Measurements from ENCODE around the gene SH2D5.

The SH2D5 gene

DNA sequence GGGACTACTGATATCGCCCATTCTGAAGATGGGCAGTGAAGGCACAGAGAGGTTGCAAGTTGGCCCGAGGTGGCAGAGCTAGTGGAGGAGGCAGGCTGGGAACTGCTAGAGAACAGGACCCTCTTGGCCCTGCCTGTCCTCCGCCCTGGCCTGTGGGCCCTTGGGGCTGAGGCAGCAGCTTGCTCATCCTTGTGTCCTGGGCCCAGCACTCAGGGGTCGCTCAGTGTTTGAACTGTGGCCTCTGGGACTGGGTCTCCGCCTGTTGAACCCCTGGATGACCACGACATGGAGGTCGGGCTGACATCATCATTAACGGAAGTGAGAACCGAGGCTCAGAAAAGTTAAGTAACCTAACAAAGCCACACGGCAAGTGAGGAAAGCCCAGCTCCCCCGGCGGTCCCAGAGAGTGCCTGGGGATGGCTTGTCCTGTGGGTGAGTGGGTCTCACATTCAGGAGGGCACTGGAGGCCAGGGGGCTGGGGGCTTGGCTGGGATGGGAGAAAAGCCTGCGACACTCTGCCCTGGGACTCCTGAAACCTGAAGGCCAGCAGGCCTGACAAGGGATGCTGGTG, 48.4 kb downstream of the SH2D5 start:
- DNase-seq (no peak), ATAC-seq (ENCODE audit: insufficient read depth, low read depth) (no peak)
- H3K4me3 ChIP-seq (ENCODE audit: low read depth in 1 of 2, low read length in 2 of 2), result no peak overlapping the region
- H3K27ac ChIP-seq (ENCODE audit: low read length), result no peak overlapping the region
- no peak overlapping the region for H3K9ac ChIP-seq (ENCODE audit: low read depth, low read length)
- no peak for TF ChIP-seq EZH2 (IDR thresholded peaks at IDR 0.05; ENCODE audit: borderline replicate concordance, low read depth, low read length, severe bottlenecking)
- TF ChIP-seq, protein P1, sequence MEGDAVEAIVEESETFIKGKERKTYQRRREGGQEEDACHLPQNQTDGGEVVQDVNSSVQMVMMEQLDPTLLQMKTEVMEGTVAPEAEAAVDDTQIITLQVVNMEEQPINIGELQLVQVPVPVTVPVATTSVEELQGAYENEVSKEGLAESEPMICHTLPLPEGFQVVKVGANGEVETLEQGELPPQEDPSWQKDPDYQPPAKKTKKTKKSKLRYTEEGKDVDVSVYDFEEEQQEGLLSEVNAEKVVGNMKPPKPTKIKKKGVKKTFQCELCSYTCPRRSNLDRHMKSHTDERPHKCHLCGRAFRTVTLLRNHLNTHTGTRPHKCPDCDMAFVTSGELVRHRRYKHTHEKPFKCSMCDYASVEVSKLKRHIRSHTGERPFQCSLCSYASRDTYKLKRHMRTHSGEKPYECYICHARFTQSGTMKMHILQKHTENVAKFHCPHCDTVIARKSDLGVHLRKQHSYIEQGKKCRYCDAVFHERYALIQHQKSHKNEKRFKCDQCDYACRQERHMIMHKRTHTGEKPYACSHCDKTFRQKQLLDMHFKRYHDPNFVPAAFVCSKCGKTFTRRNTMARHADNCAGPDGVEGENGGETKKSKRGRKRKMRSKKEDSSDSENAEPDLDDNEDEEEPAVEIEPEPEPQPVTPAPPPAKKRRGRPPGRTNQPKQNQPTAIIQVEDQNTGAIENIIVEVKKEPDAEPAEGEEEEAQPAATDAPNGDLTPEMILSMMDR (IDR thresholded peaks at IDR 0.05; ENCODE audit: borderline replicate concordance, extremely low read depth, low read length, poor library complexity, severe bottlenecking), result no peak
- H4K20me1 ChIP-seq (ENCODE audit: insufficient read depth, low read length), result no peaks in the 10 kb centered on the region
- no peaks in the 10 kb centered on the region for H3K27me3 ChIP-seq (ENCODE audit: insufficient read depth, low read length, poor library complexity)
- H3K79me2 ChIP-seq (ENCODE audit: insufficient read depth, low read length), result no peaks in the 10 kb centered on the region
- H3K36me3 ChIP-seq (ENCODE audit: insufficient read depth, low read length), result no peaks in the 10 kb centered on the region
- no peaks in the 10 kb centered on the region for H3K9me3 ChIP-seq (ENCODE audit: insufficient read depth, low read length, severe bottlenecking)
- no peaks in the 10 kb centered on the region for H3K4me1 ChIP-seq (ENCODE audit: insufficient read depth, low read length)
- no peak overlapping the region for H2AFZ ChIP-seq (ENCODE audit: low read depth, low read length)
- H3K4me2 ChIP-seq (ENCODE audit: insufficient read depth, low read length), result no peak overlapping the region

DNA sequence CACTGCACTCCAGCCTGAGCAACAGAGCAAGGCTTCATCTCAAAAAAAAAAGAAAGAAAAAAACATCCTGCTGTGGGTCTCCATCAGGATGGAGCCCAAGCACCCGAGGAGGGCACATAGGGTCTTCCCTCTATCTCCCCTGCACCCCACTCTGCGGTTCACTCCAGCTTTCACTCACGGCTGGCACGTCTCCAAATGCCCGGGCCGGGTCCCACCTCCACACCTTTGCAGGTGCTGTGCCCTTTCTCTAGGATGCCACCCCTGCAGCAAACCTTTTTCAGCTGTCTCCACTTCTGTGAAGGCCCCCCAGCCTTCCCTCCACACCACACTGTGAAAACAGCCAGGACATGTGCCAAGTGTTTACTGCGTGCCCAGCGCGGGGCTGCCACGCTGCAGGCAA, 48.9 kb downstream of the SH2D5 start:
- TF ChIP-seq, protein P1 (IDR thresholded peaks at IDR 0.05; ENCODE audit: borderline replicate concordance, extremely low read depth, low read length, poor library complexity, severe bottlenecking), result no peak
- no peak for TF ChIP-seq EZH2 (IDR thresholded peaks at IDR 0.05; ENCODE audit: borderline replicate concordance, low read depth, low read length, severe bottlenecking)
- no peak for ATAC-seq (ENCODE audit: insufficient read depth, low read depth)
- no peak overlapping the region for H3K27ac ChIP-seq (ENCODE audit: low read length)

DNA sequence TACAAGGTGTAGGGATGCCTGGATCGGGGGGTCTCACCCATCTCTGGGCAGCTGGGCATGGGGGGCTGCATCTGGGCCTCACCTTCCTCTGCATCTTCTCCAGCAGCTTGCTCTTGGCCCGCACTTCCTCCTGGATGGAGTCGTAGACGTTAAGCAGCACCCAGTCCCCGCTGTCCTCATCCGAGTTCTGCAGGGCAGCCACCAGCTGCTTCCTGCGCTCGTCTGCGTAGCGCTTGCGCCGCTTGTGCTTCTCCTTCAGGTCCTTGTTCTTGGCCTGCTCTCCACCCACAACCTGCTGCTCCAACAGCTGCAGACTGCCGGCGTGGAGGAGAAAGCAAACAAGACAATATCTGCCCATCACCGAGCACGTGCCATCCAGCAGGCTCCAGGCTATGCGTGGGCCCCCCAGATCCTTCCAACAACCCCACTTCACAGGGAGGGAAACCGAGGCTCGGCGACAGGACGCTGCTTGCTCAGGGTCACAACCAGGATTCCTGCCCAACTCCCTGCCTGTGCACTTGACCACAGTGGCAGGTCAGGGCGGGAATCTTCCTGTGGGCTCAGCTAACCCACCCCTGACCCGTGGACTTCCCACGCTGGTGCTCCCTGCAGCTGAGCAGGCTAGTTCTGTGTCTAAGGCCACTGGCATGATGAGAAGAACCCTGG, 49.8 kb downstream of the SH2D5 start:
- TF ChIP-seq EZH2 (IDR thresholded peaks at IDR 0.05; ENCODE audit: borderline replicate concordance, low read depth, low read length, severe bottlenecking), result no peak
- TF ChIP-seq, protein P1 (IDR thresholded peaks at IDR 0.05; ENCODE audit: borderline replicate concordance, extremely low read depth, low read length, poor library complexity, severe bottlenecking), result no peak
- no peaks in the 10 kb centered on the region for H3K4me1 ChIP-seq (ENCODE audit: insufficient read depth, low read length)
- no peak for ATAC-seq (ENCODE audit: insufficient read depth, low read depth)
- H3K9me3 ChIP-seq (ENCODE audit: insufficient read depth, low read length, severe bottlenecking), result no peaks in the 10 kb centered on the region
- H3K36me3 ChIP-seq (ENCODE audit: insufficient read depth, low read length), result no peaks in the 10 kb centered on the region
- no peaks in the 10 kb centered on the region for H3K27me3 ChIP-seq (ENCODE audit: insufficient read depth, low read length, poor library complexity)
- no peak overlapping the region for H3K9ac ChIP-seq (ENCODE audit: low read depth, low read length)
- no peak overlapping the region for H3K4me2 ChIP-seq (ENCODE audit: insufficient read depth, low read length)
- H3K79me2 ChIP-seq (ENCODE audit: insufficient read depth, low read length), result no peaks in the 10 kb centered on the region
- H4K20me1 ChIP-seq (ENCODE audit: insufficient read depth, low read length), result no peaks in the 10 kb centered on the region
- no peak for DNase-seq
- H2AFZ ChIP-seq (ENCODE audit: low read depth, low read length), result no peak overlapping the region
- no peak overlapping the region for H3K4me3 ChIP-seq (ENCODE audit: low read depth in 1 of 2, low read length in 2 of 2)
- no peak overlapping the region for H3K27ac ChIP-seq (ENCODE audit: low read length)

More for the DNA sequence above, 48.9 kb downstream of the SH2D5 start:
- no peak overlapping the region for H3K9ac ChIP-seq (ENCODE audit: low read depth, low read length)
- no peaks in the 10 kb centered on the region for H3K36me3 ChIP-seq (ENCODE audit: insufficient read depth, low read length)
- H3K4me1 ChIP-seq (ENCODE audit: insufficient read depth, low read length), result no peaks in the 10 kb centered on the region
- DNase-seq, result no peak
- H3K79me2 ChIP-seq (ENCODE audit: insufficient read depth, low read length), result no peaks in the 10 kb centered on the region
- H4K20me1 ChIP-seq (ENCODE audit: insufficient read depth, low read length), result no peaks in the 10 kb centered on the region
- H3K9me3 ChIP-seq (ENCODE audit: insufficient read depth, low read length, severe bottlenecking), result no peaks in the 10 kb centered on the region
- no peak overlapping the region for H2AFZ ChIP-seq (ENCODE audit: low read depth, low read length)
- H3K4me2 ChIP-seq (ENCODE audit: insufficient read depth, low read length), result no peak overlapping the region
- no peaks in the 10 kb centered on the region for H3K27me3 ChIP-seq (ENCODE audit: insufficient read depth, low read length, poor library complexity)
- no peak overlapping the region for H3K4me3 ChIP-seq (ENCODE audit: low read depth in 1 of 2, low read length in 2 of 2)
